Thyroid gland (tissue), 4 donors: ENCODE results near the gene ATAD2B. TPM values are rescaled to one million over a fixed set of nuclear protein-coding genes. Genes with fewer than 3 reads are reported as not detected.
A peak's percentile ranks its signal among the peaks of the same experiment; 100 is the strongest.

ENCODE experiments used
- DNase-seq, 2 donors: peaks; one replicate each; pipeline ENCODE4 v3.0.0-alpha.2; 2019
- H3K27ac ChIP-seq, 3 donors: fragments of 200-600 bp; sonication (generic); 1 replicate in 2 of 3; 2 replicates in 1 of 3; pipeline ENCODE4 v1.5.1; 2016 to 2019; ENCODE audit warnings: mild to moderate bottlenecking in 1 of 3, moderate library complexity in 1 of 3
- H3K27me3 ChIP-seq: fragments of 200-600 bp; sonication (generic); one replicate; pipeline ENCODE4 v1.5.1; 2019
- H3K36me3 ChIP-seq, 2 donors: fragments of 200-600 bp; sonication (generic); one replicate each; pipeline ENCODE4 v1.5.1; 2016 to 2019
- H3K4me1 ChIP-seq, 2 donors: fragments of 200-600 bp; sonication (generic); one replicate each; pipeline ENCODE4 v1.5.1; 2017 to 2019
- H3K4me3 ChIP-seq, 3 donors: fragments of 200-600 bp; sonication (generic); replicated peaks in 1 of 3; 1 replicate in 2 of 3; 2 replicates in 1 of 3; pipeline ENCODE4 v1.5.1; 2016; ENCODE audit warnings: mild to moderate bottlenecking in 1 of 3
- H3K9me3 ChIP-seq: fragments of 200-600 bp; sonication (generic); one replicate; pipeline ENCODE4 v1.5.1; 2017
- CTCF ChIP-seq, 6 experiments: fragments of 200-600 bp in 3 of 6; fragments of 450-650 bp in 3 of 6; sonication (generic) in 3 of 6; IDR thresholded peaks; one replicate each; pipeline ENCODE4 v1.5.1; 2016 to 2019; ENCODE audit warnings: antibody characterized with exemption in 6 of 6, mild to moderate bottlenecking in 2 of 6, inconsistent platforms in 1 of 6, moderate library complexity in 1 of 6
- POLR2A ChIP-seq, 2 donors: fragments of 450-650 bp; IDR thresholded peaks; one replicate each; pipeline ENCODE4 v1.6.1; 2017; ENCODE audit warnings: antibody characterized with exemption in 2 of 2, mild to moderate bottlenecking in 2 of 2, moderate library complexity in 1 of 2
- WGBS, 2 donors: methylation state at CpG; one replicate each; pipeline ENCODE4 v1.1.5; 2017; 5-methylcytosine and 5-hydroxymethylcytosine counted together
- intact Hi-C: fragments of 100-400 bp; cut with DNase I; formaldehyde crosslinking; loops from one replicate; pipeline ENCODE4 v1.15.1; 2023
- total RNA-seq, 4 donors: library from RNA; depleted of rRNA; stranded (reverse); fragments of >200 nt; gene quantifications; one replicate each; pipeline ENCODE4 v1.2.3, GENCODE V29; 2016

ATAD2B gene
- total RNA-seq, 4 donors from 2014 or later, result 32.8 to 49.3 (median 37.3) TPM

- Histone ChIP-seq H3K4me1 (peaks cover 6 to 20% of the 10 kb centered on the region in 2 donors), H3K36me3 (no peaks in the 10 kb centered on the region), H3K27me3 (no peaks in the 10 kb centered on the region), H3K9me3 (no peaks in the 10 kb centered on the region), H3K27ac (no peak overlapping the region), H3K4me3 (no peak overlapping the region)
- TF ChIP-seq CTCF (IDR thresholded peaks at IDR 0.05) (no peak), POLR2A (IDR thresholded peaks at IDR 0.05) (no peak)
- intact Hi-C loops, result no loop called here
- DNase-seq, result no peak
- 97% methylated on average over 3 of the region's 3 CpGs for WGBS, 2 donors
Observed at GRCh38 chr2:23722255-23722654, 204.7 kb downstream of the ATAD2B start.

- peaks cover 6 to 20% of the 10 kb centered on the region in 2 donors for H3K4me1 ChIP-seq
- H3K27me3 ChIP-seq, result no peaks in the 10 kb centered on the region
- no peak overlapping the region for H3K4me3 ChIP-seq
- DNase-seq, result peak in 1 of 2 donors; percentile 20
- H3K9me3 ChIP-seq, result no peaks in the 10 kb centered on the region
- TF ChIP-seq POLR2A (IDR thresholded peaks at IDR 0.05), result no peak
- H3K36me3 ChIP-seq, result no peaks in the 10 kb centered on the region
- H3K27ac ChIP-seq, result no peak overlapping the region
- WGBS, 2 donors, result 94 to 100% methylated on average over 2 of the region's 2 CpGs
- intact Hi-C loops, result no loop called here
Observed at GRCh38 chr2:23721454-23721826, 205.5 kb downstream of the ATAD2B start.

- TF ChIP-seq POLR2A (IDR thresholded peaks at IDR 0.05) (no peak), CTCF (IDR thresholded peaks at IDR 0.05) (no peak)
- no peak overlapping the region for H3K27ac ChIP-seq
- no peaks in the 10 kb centered on the region for H3K27me3 ChIP-seq
- 18 to 83% methylated on average over 1 to 2 of the region's 4 CpGs for WGBS, 2 donors
- H3K4me1 ChIP-seq, result peaks cover 6 to 20% of the 10 kb centered on the region in 2 donors
- H3K4me3 ChIP-seq, result no peak overlapping the region
- intact Hi-C loops, result no loop called here
- H3K9me3 ChIP-seq, result no peaks in the 10 kb centered on the region
- peak; percentile 81 to 86 for DNase-seq
- H3K36me3 ChIP-seq, result no peaks in the 10 kb centered on the region
Observed at GRCh38 chr2:23720705-23721453, 206.0 kb downstream of the ATAD2B start.

- intact Hi-C loops, result no loop called here
- TF ChIP-seq CTCF (IDR thresholded peaks at IDR 0.05) (no peak), POLR2A (IDR thresholded peaks at IDR 0.05) (no peak)
- Histone ChIP-seq H3K4me3 (no peak overlapping the region), H3K27me3 (no peaks in the 10 kb centered on the region), H3K9me3 (no peaks in the 10 kb centered on the region), H3K36me3 (no peaks in the 10 kb centered on the region), H3K27ac (no peak overlapping the region), H3K4me1 (peaks cover 6 to 20% of the 10 kb centered on the region in 2 donors)
- no peak for DNase-seq
- WGBS, 2 donors, result 80 to 81% methylated on average over 5 of the region's 5 CpGs
Observed at GRCh38 chr2:23719716-23720115, 207.2 kb downstream of the ATAD2B start.

- Histone ChIP-seq H3K4me3 (no peak overlapping the region), H3K27ac (no peak overlapping the region), H3K36me3 (no peaks in the 10 kb centered on the region), H3K27me3 (no peaks in the 10 kb centered on the region), H3K4me1 (peaks cover 6 to 20% of the 10 kb centered on the region in 2 donors), H3K9me3 (no peaks in the 10 kb centered on the region)
- no peak for DNase-seq
- intact Hi-C loops, result no loop called here
- TF ChIP-seq CTCF (IDR thresholded peaks at IDR 0.05) (no peak), POLR2A (IDR thresholded peaks at IDR 0.05) (no peak)
- 81 to 94% methylated on average over 4 of the region's 4 CpGs for WGBS, 2 donors
Observed at GRCh38 chr2:23718931-23719700, 207.8 kb downstream of the ATAD2B start.
